T-helper 1 cell treated with Interleukin-12 subunit alpha and Interleukin-12 subunit beta and Interleukin-4 antibody, amounts not matched to agents 30 μg/mL and 1 μg/mL, for 36 hours (primary cell): ENCODE results near the gene SPTBN5.

ENCODE experiments used
- H3K27ac Mint-ChIP-seq: one replicate; pipeline ENCODE4 v1.8.0; 2021; ENCODE audit warnings: mild to moderate bottlenecking, mixed read lengths
- H3K27me3 Mint-ChIP-seq: one replicate; pipeline ENCODE4 v1.8.0; 2021; ENCODE audit warnings: low read depth, mixed read lengths
- H3K36me3 Mint-ChIP-seq: one replicate; pipeline ENCODE4 v1.8.0; 2021; ENCODE audit warnings: low read depth, mixed read lengths
- H3K4me1 Mint-ChIP-seq: one replicate; pipeline ENCODE4 v1.8.0; 2021; ENCODE audit warnings: low read depth, mixed read lengths
- H3K4me3 Mint-ChIP-seq: one replicate; pipeline ENCODE4 v1.8.0; 2021; ENCODE audit warnings: mild to moderate bottlenecking, moderate library complexity, mixed read lengths
- H3K9me3 Mint-ChIP-seq: one replicate; pipeline ENCODE4 v1.8.0; 2021; ENCODE audit warnings: mixed read lengths

The SPTBN5 gene

GRCh38 chr15:41865490-41866055, 28.3 kb downstream of the SPTBN5 start:
- Mint-ChIP-seq H3K4me1 (peaks cover 4% of the 10 kb centered on the region), H3K4me3 (no peak overlapping the region), H3K27me3 (no peaks in the 10 kb centered on the region), H3K36me3 (peaks cover 2% of the 10 kb centered on the region), H3K27ac (no peak overlapping the region), H3K9me3 (no peaks in the 10 kb centered on the region)

- no peak overlapping the region for H3K27ac Mint-ChIP-seq
Observed at GRCh38 chr15:41862515-41863116, 31.2 kb downstream of the SPTBN5 start.

GRCh38 chr15:41861736-41862356, 32.0 kb downstream of the SPTBN5 start:
- H3K4me1 Mint-ChIP-seq: peaks cover 7% of the 10 kb centered on the region
- H3K4me3 Mint-ChIP-seq: no peak overlapping the region
- no peaks in the 10 kb centered on the region for H3K9me3 Mint-ChIP-seq
- no peaks in the 10 kb centered on the region for H3K27me3 Mint-ChIP-seq
- no peak overlapping the region for H3K27ac Mint-ChIP-seq
- H3K36me3 Mint-ChIP-seq: no peaks in the 10 kb centered on the region

More at GRCh38 chr15:41862515-41863116, 31.2 kb downstream of the SPTBN5 start:
- Mint-ChIP-seq H3K4me1 (peaks cover 7% of the 10 kb centered on the region), H3K9me3 (no peaks in the 10 kb centered on the region), H3K36me3 (no peaks in the 10 kb centered on the region), H3K4me3 (no peak overlapping the region), H3K27me3 (no peaks in the 10 kb centered on the region)

GRCh38 chr15:41860049-41860828, 33.6 kb downstream of the SPTBN5 start:
- Mint-ChIP-seq H3K4me1 (peaks cover 7% of the 10 kb centered on the region), H3K9me3 (no peaks in the 10 kb centered on the region), H3K4me3 (no peak overlapping the region), H3K27me3 (no peaks in the 10 kb centered on the region), H3K27ac (no peak overlapping the region), H3K36me3 (no peaks in the 10 kb centered on the region)

- Mint-ChIP-seq H3K36me3 (no peaks in the 10 kb centered on the region), H3K4me1 (peaks cover 7% of the 10 kb centered on the region), H3K4me3 (no peak overlapping the region), H3K27ac (no peak overlapping the region), H3K9me3 (no peaks in the 10 kb centered on the region), H3K27me3 (no peaks in the 10 kb centered on the region)
Observed at GRCh38 chr15:41858756-41859155, 35.1 kb downstream of the SPTBN5 start.

- Mint-ChIP-seq H3K4me3 (no peak overlapping the region), H3K27ac (no peak overlapping the region), H3K9me3 (no peaks in the 10 kb centered on the region), H3K36me3 (no peaks in the 10 kb centered on the region), H3K4me1 (peaks cover 4% of the 10 kb centered on the region), H3K27me3 (no peaks in the 10 kb centered on the region)
Observed at GRCh38 chr15:41857316-41857715, 36.5 kb downstream of the SPTBN5 start.

- no peak overlapping the region for H3K4me3 Mint-ChIP-seq
Observed at GRCh38 chr15:41856716-41857115, 37.1 kb downstream of the SPTBN5 start.

GRCh38 chr15:41856262-41856661, 37.6 kb downstream of the SPTBN5 start:
- Mint-ChIP-seq H3K9me3 (no peaks in the 10 kb centered on the region), H3K27me3 (no peaks in the 10 kb centered on the region), H3K27ac (no peak overlapping the region), H3K4me3 (no peak overlapping the region), H3K36me3 (no peaks in the 10 kb centered on the region), H3K4me1 (peaks cover 4% of the 10 kb centered on the region)

More at GRCh38 chr15:41856716-41857115, 37.1 kb downstream of the SPTBN5 start:
- no peaks in the 10 kb centered on the region for H3K27me3 Mint-ChIP-seq
- no peak overlapping the region for H3K27ac Mint-ChIP-seq
- no peaks in the 10 kb centered on the region for H3K36me3 Mint-ChIP-seq
- H3K9me3 Mint-ChIP-seq: no peaks in the 10 kb centered on the region
- peaks cover 4% of the 10 kb centered on the region for H3K4me1 Mint-ChIP-seq

GRCh38 chr15:41855261-41855961, 38.4 kb downstream of the SPTBN5 start:
- no peaks in the 10 kb centered on the region for H3K9me3 Mint-ChIP-seq
- H3K4me1 Mint-ChIP-seq: peaks cover 4% of the 10 kb centered on the region
- no peaks in the 10 kb centered on the region for H3K27me3 Mint-ChIP-seq
- H3K27ac Mint-ChIP-seq: no peak overlapping the region
- H3K36me3 Mint-ChIP-seq: no peaks in the 10 kb centered on the region
- no peak overlapping the region for H3K4me3 Mint-ChIP-seq

GRCh38 chr15:41854443-41854842, 39.4 kb downstream of the SPTBN5 start:
- Mint-ChIP-seq H3K27me3 (no peaks in the 10 kb centered on the region), H3K36me3 (no peaks in the 10 kb centered on the region), H3K9me3 (no peaks in the 10 kb centered on the region), H3K4me1 (no peaks in the 10 kb centered on the region), H3K4me3 (no peak overlapping the region), H3K27ac (no peak overlapping the region)

GRCh38 chr15:41853831-41854230, 40.0 kb downstream of the SPTBN5 start:
- Mint-ChIP-seq H3K36me3 (no peaks in the 10 kb centered on the region), H3K9me3 (no peaks in the 10 kb centered on the region), H3K4me1 (no peaks in the 10 kb centered on the region), H3K27ac (no peak overlapping the region), H3K4me3 (no peak overlapping the region), H3K27me3 (no peaks in the 10 kb centered on the region)

- no peak overlapping the region for H3K4me3 Mint-ChIP-seq
- no peaks in the 10 kb centered on the region for H3K9me3 Mint-ChIP-seq
- no peak overlapping the region for H3K27ac Mint-ChIP-seq
- H3K27me3 Mint-ChIP-seq: no peaks in the 10 kb centered on the region
- no peaks in the 10 kb centered on the region for H3K4me1 Mint-ChIP-seq
- peaks cover 4% of the 10 kb centered on the region for H3K36me3 Mint-ChIP-seq
Observed at GRCh38 chr15:41852736-41853590, 40.9 kb downstream of the SPTBN5 start.

- no peak overlapping the region for H3K27ac Mint-ChIP-seq
- peaks cover 6% of the 10 kb centered on the region for H3K36me3 Mint-ChIP-seq
- no peak overlapping the region for H3K4me3 Mint-ChIP-seq
- no peaks in the 10 kb centered on the region for H3K27me3 Mint-ChIP-seq
- no peaks in the 10 kb centered on the region for H3K4me1 Mint-ChIP-seq
- no peaks in the 10 kb centered on the region for H3K9me3 Mint-ChIP-seq
Observed at GRCh38 chr15:41851755-41852370, 42.0 kb downstream of the SPTBN5 start.
